ENCODE measurements around the gene PTPRE.

DNA sequence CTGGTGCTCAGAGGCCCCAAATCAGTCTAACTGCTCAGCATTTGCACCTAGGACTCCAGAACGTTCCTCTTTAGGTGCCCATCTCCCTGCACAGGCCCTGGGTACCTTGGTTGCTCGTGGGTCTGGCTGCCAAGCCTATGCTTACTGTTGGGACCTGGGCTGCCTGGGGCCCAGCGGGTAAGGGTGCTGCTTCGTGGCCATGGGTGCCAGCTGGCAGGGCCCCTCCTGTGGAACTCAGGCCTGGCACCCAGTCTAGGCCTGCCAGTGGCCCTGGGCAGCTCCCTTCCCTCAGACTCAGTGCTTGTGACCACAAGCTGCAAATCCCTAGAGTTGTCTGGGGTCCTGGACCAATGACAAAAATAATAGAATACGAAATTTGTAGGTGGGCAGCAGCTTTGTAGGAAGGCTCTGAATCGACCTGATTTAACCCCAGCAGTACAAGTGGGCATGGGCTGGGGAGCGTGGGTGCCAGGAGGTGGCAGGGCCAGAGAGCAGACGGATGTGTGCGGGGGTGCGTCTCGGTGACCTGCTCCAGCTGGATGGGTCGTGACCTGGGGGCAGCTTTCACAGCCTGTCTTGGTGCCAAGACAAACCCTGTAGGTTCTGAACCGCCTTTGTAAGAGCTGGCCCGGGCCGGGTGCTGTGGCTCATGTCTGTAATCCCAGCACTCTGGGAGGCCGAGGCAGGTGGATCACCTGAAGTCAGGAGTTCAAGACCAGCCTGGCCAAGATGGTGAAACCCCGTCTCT, 149.6 kb downstream of the PTPRE start:
- TF ChIP-seq, protein P1, sequence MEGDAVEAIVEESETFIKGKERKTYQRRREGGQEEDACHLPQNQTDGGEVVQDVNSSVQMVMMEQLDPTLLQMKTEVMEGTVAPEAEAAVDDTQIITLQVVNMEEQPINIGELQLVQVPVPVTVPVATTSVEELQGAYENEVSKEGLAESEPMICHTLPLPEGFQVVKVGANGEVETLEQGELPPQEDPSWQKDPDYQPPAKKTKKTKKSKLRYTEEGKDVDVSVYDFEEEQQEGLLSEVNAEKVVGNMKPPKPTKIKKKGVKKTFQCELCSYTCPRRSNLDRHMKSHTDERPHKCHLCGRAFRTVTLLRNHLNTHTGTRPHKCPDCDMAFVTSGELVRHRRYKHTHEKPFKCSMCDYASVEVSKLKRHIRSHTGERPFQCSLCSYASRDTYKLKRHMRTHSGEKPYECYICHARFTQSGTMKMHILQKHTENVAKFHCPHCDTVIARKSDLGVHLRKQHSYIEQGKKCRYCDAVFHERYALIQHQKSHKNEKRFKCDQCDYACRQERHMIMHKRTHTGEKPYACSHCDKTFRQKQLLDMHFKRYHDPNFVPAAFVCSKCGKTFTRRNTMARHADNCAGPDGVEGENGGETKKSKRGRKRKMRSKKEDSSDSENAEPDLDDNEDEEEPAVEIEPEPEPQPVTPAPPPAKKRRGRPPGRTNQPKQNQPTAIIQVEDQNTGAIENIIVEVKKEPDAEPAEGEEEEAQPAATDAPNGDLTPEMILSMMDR (IDR thresholded peaks at IDR 0.05; ENCODE audit: poor library complexity, severe bottlenecking) = no peak
- TF ChIP-seq EZH2 (IDR thresholded peaks at IDR 0.05; ENCODE audit: borderline replicate concordance, insufficient read depth, low read length, poor library complexity, severe bottlenecking) = no peak
- TF ChIP-seq TAF1 (IDR thresholded peaks at IDR 0.05; ENCODE audit: low read depth) = no peak
- TF ChIP-seq EP300 (conservative IDR thresholded peaks at IDR 0.05; ENCODE audit: poor library complexity, severe bottlenecking) = no peak
- no peak for TF ChIP-seq REST (IDR thresholded peaks at IDR 0.05; ENCODE audit: borderline replicate concordance)
- TF ChIP-seq POLR2AphosphoS5 (IDR thresholded peaks at IDR 0.05) = no peak
- no peak for TF ChIP-seq MXI1 (conservative IDR thresholded peaks at IDR 0.05; ENCODE audit: poor library complexity, severe bottlenecking)
- TF ChIP-seq RAD21 (conservative IDR thresholded peaks at IDR 0.05) = no peak
- TF ChIP-seq SMC3 (conservative IDR thresholded peaks at IDR 0.05; ENCODE audit: poor library complexity) = no peak

Data from neural cell (in vitro differentiated cells).